OCI-LY3 (cell line): ENCODE data around the gene VNN1.

Experiments
- H2AFZ ChIP-seq: fragments of 200-600, 300-600 bp; shearing (Covaris generic); 2 replicates; pipeline ENCODE4 v1.6.0; 2014; ENCODE audit warnings: antibody characterized with exemption, low read depth, low read length
- H3K27ac ChIP-seq: fragments of 200-600, 300-600 bp; sonication (generic); 2 replicates; pipeline ENCODE4 v1.5.1; 2014; ENCODE audit warnings: mild to moderate bottlenecking, low read length, moderate library complexity, mixed read lengths
- H3K27me3 ChIP-seq: fragments of 200-600, 300-600 bp; sonication (generic); 2 replicates; pipeline ENCODE4 v1.6.1; 2014; ENCODE audit warnings: low read depth, low read length, mixed read lengths
- H3K36me3 ChIP-seq: fragments of 200-600, 300-600 bp; sonication (generic); replicated peaks from 2 replicates; pipeline ENCODE3; 2014; ENCODE audit warnings: low read depth, low read length, mixed read lengths
- H3K4me1 ChIP-seq: fragments of 300-600, 200-600 bp; sonication (generic); 2 replicates; pipeline ENCODE4 v1.6.1; 2014; ENCODE audit warnings: low read length, mixed read lengths
- H3K4me2 ChIP-seq: fragments of 200-600, 300-600 bp; sonication (generic); 2 replicates; pipeline ENCODE4 v1.6.1; 2014; ENCODE audit warnings: low read length, mixed read lengths
- H3K4me3 ChIP-seq: fragments of 300-600, 200-600 bp; sonication (generic); 2 replicates; pipeline ENCODE4 v1.5.1; 2014; ENCODE audit warnings: antibody characterized with exemption, mild to moderate bottlenecking, low read length, moderate library complexity
- H3K79me2 ChIP-seq: fragments of 300-600, 200-600 bp; shearing (Covaris generic); 2 replicates; pipeline ENCODE4 v1.6.1; 2014; ENCODE audit warnings: mild to moderate bottlenecking, low read length, mixed read lengths
- H3K9ac ChIP-seq: fragments of 300-600, 200-600 bp; shearing (Covaris generic); 2 replicates; pipeline ENCODE4 v1.6.0; 2014; ENCODE audit warnings: mild to moderate bottlenecking, low read length, moderate library complexity
- H3K9me3 ChIP-seq: fragments of 200-600, 300-600 bp; shearing (Covaris generic); 2 replicates; pipeline ENCODE4 v1.6.1; 2014; ENCODE audit warnings: low read length, mixed read lengths; ENCODE audit not compliant: insufficient read depth
- H4K20me1 ChIP-seq: fragments of 200-600, 300-600 bp; sonication (generic); 2 replicates; pipeline ENCODE4 v1.6.1; 2016; ENCODE audit warnings: low read length, mixed read lengths; ENCODE audit not compliant: insufficient read depth
- EZH2phosphoT487 ChIP-seq: fragments of 200-600 bp; shearing (Covaris generic); IDR thresholded peaks from 2 replicates; pipeline ENCODE4 v1.6.1; 2018; ENCODE audit warnings: antibody characterized with exemption, mixed run types, low read depth
- TF ChIP-seq, protein P1 (sequence below): fragments of 200-600, 300-600 bp; sonication (generic); IDR thresholded peaks from 2 replicates; pipeline ENCODE4 v1.5.1; 2014; ENCODE audit warnings: antibody characterized with exemption, low read length, low read depth

Gene VNN1

DNA sequence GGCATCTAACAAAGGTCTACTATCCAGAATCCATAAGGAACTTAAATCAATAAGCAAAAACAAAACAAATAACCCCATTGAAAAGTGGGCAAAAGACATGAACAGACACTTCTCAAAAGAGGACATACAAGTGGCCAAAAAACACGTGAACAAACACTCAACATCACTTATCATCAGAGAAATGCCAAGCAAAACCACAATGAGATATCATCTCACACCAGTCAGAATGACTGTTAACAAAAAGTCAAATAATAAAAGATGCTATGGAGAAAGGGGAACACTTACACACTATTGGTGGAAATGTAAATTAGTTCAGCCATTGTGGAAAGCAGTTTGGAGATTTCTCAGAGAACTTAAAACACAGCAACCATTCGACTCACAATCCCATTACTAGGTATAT, 19.4 kb upstream of the VNN1 start:
- no peak for TF ChIP-seq EZH2phosphoT487
- TF ChIP-seq, protein P1, sequence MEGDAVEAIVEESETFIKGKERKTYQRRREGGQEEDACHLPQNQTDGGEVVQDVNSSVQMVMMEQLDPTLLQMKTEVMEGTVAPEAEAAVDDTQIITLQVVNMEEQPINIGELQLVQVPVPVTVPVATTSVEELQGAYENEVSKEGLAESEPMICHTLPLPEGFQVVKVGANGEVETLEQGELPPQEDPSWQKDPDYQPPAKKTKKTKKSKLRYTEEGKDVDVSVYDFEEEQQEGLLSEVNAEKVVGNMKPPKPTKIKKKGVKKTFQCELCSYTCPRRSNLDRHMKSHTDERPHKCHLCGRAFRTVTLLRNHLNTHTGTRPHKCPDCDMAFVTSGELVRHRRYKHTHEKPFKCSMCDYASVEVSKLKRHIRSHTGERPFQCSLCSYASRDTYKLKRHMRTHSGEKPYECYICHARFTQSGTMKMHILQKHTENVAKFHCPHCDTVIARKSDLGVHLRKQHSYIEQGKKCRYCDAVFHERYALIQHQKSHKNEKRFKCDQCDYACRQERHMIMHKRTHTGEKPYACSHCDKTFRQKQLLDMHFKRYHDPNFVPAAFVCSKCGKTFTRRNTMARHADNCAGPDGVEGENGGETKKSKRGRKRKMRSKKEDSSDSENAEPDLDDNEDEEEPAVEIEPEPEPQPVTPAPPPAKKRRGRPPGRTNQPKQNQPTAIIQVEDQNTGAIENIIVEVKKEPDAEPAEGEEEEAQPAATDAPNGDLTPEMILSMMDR, result no peak
- no peak overlapping the region for H3K4me2 ChIP-seq
- H3K9ac ChIP-seq, result no peak overlapping the region
- H3K27ac ChIP-seq, result no peak overlapping the region
- no peaks in the 10 kb centered on the region for H3K36me3 ChIP-seq
- no peaks in the 10 kb centered on the region for H4K20me1 ChIP-seq
- no peaks in the 10 kb centered on the region for H3K27me3 ChIP-seq
- H3K79me2 ChIP-seq, result no peaks in the 10 kb centered on the region
- no peak overlapping the region for H2AFZ ChIP-seq
- H3K4me3 ChIP-seq, result no peak overlapping the region
- peaks cover 33% of the 10 kb centered on the region for H3K4me1 ChIP-seq
- H3K9me3 ChIP-seq, result no peaks in the 10 kb centered on the region

DNA sequence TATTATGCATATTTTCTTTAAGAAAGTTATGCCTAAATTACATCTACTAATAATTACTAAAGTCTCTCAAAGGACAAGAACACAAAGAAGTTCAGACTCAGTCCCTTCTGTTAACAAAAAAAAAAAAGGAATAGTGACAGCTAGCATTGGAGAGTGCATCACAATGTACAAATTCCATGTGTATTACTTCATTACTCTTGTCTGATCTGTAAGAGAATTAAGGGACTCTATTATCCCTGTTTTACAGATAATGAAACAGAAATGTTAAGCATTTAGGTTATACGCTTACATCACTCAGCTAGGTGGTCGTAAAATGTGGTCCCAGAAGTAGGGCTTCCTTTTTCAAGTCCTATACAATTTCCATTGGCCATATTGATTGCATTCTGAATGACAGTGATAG, 17.2 kb upstream of the VNN1 start:
- no peak overlapping the region for H3K4me2 ChIP-seq
- H3K36me3 ChIP-seq, result no peaks in the 10 kb centered on the region
- H4K20me1 ChIP-seq, result no peaks in the 10 kb centered on the region
- no peaks in the 10 kb centered on the region for H3K79me2 ChIP-seq
- H2AFZ ChIP-seq, result no peak overlapping the region
- H3K4me1 ChIP-seq, result peaks cover 28% of the 10 kb centered on the region
- TF ChIP-seq, protein P1, result no peak
- no peak for TF ChIP-seq EZH2phosphoT487
- no peak overlapping the region for H3K4me3 ChIP-seq
- no peak overlapping the region for H3K9ac ChIP-seq
- no peak overlapping the region for H3K27ac ChIP-seq
- H3K9me3 ChIP-seq, result no peaks in the 10 kb centered on the region
- H3K27me3 ChIP-seq, result no peaks in the 10 kb centered on the region

DNA sequence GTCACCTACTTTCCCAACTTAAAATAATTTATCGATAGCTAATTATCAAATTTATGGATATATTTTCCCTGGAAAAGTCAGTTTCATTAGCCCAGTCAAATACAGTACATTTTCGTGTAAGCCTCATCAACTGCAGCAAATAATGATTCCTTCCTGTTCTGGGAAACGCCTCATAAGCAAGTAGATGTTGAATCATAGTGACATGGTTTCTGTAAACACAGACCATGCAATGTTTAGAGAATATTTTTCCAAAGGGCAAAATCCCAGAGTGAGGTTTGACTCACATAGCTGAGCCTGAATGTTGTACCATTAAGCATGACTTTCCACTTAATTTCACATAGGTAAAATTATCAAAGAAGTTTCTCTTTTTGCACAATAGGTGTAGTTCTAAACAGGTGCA, 16.7 kb upstream of the VNN1 start:
- no peaks in the 10 kb centered on the region for H3K27me3 ChIP-seq
- H3K4me3 ChIP-seq, result no peak overlapping the region
- H3K4me2 ChIP-seq, result no peak overlapping the region
- no peak overlapping the region for H3K9ac ChIP-seq
- H3K79me2 ChIP-seq, result no peaks in the 10 kb centered on the region
- TF ChIP-seq EZH2phosphoT487, result no peak
- TF ChIP-seq, protein P1, result no peak
- no peaks in the 10 kb centered on the region for H4K20me1 ChIP-seq
- H2AFZ ChIP-seq, result no peak overlapping the region
- no peak overlapping the region for H3K27ac ChIP-seq
- no peaks in the 10 kb centered on the region for H3K36me3 ChIP-seq
- H3K9me3 ChIP-seq, result no peaks in the 10 kb centered on the region
- H3K4me1 ChIP-seq, result peaks cover 28% of the 10 kb centered on the region

DNA sequence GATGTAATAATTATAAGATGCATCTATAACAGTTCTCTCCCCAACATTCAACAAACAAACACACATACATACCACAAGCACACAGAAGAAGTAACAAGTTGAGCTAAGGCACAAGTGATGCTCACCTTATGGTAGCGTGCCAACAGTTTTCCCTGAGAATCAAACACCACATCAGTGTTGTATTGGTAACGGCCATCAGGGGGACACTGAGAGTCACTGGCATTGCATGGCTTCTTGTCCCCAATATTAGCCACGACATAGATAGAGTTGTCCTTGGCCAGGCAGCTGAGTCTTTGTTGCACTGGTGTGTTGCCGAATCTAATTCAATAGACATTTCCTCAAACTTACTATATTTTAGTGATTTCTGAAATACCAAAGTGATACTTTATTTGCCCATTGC, 14.8 kb upstream of the VNN1 start:
- Histone ChIP-seq H3K79me2 (no peaks in the 10 kb centered on the region), H4K20me1 (no peaks in the 10 kb centered on the region), H3K27ac (no peak overlapping the region), H3K4me3 (no peak overlapping the region), H2AFZ (no peak overlapping the region), H3K36me3 (no peaks in the 10 kb centered on the region), H3K4me2 (no peak overlapping the region), H3K9me3 (no peaks in the 10 kb centered on the region), H3K9ac (no peak overlapping the region), H3K4me1 (peaks cover 18% of the 10 kb centered on the region), H3K27me3 (no peaks in the 10 kb centered on the region)
- TF ChIP-seq, protein P1, result no peak
- TF ChIP-seq EZH2phosphoT487, result no peak
